ENCODE measurements around the gene ELMOD1.

DNA sequence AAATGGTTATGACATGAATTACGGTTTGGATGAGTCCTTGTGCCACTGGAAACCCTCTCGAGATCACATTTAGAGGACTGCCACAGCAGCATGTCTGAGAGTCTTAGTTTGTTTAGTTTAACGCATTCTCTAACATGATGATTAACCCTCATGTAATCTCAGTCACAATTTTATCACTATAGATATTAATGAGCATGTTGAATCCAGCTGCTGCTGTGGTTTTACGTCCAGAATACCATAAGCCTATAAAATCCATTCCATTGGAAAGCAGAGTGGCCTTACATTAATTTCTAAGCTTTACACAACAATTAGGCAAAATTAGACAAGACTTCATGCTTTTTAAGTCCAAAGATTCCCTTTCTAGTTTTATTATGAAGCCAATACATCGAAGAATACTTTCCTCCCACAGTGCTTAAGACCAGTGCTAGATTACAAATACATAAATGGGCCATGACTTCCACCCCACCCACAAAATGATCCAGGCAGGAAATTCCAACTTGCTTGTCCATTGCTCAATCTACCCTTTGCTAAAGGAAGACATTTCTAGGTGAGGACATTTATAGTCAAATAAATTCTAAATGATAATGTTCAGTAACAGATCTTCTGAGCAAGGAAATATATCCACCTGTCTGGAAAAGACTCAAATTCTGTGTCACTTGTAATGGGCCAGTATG, 3.5 kb upstream of the ELMOD1 start:
- no peak for TF ChIP-seq CTCF (IDR thresholded peaks at IDR 0.05; ENCODE audit: insufficient read depth, low read length)
- TF ChIP-seq REST (IDR thresholded peaks at IDR 0.05; ENCODE audit: insufficient replicate concordance, low read depth) = no peak
